H1 (cell line): ENCODE results near the gene RALGDS.

ENCODE experiments used
- CEBPB ChIP-seq: IDR thresholded peaks from 2 replicates; pipeline ENCODE4 v1.6.1; 2012; ENCODE audit warnings: low read depth, low read length
- CTCF ChIP-seq, 3 experiments: IDR thresholded peaks; 1 replicate in 2 of 3; 2 replicates in 1 of 3; pipeline versions ENCODE4 v1.5.1 to v1.6.1; 2011; ENCODE audit warnings: low read length in 3 of 3, mild to moderate bottlenecking in 3 of 3, inconsistent platforms in 2 of 3, low read depth in 1 of 3, moderate library complexity in 1 of 3; ENCODE audit not compliant: insufficient read depth in 1 of 3; ENCODE audit errors: control extremely low read depth in 1 of 3
- EGR1 ChIP-seq: IDR thresholded peaks from 2 replicates; pipeline ENCODE4 v1.6.1; 2011; ENCODE audit warnings: low read depth, low read length, borderline replicate concordance
- KDM4A ChIP-seq: IDR thresholded peaks from one replicate; pipeline ENCODE4 v1.7.1; 2012; ENCODE audit warnings: low read depth, mild to moderate bottlenecking, moderate library complexity, low read length, inconsistent platforms; ENCODE audit not compliant: severe bottlenecking
- POLR2A ChIP-seq, 2 experiments: IDR thresholded peaks; 1 replicate in 1 of 2; 2 replicates in 1 of 2; pipeline ENCODE4 v1.6.1; 2011; ENCODE audit warnings: low read depth in 2 of 2, low read length in 2 of 2, mild to moderate bottlenecking in 2 of 2; ENCODE audit errors: control extremely low read depth in 1 of 2
- POLR2AphosphoS5 ChIP-seq: IDR thresholded peaks from 2 replicates; pipeline ENCODE4 v1.6.1; 2011; ENCODE audit warnings: low read depth, low read length
- RAD21 ChIP-seq, 2 experiments: IDR thresholded peaks in 1 of 2; conservative IDR thresholded peaks in 1 of 2; 2 replicates each; pipeline ENCODE4 v1.6.1; 2011; ENCODE audit warnings: low read depth in 2 of 2, low read length in 2 of 2, improper control_type of control experiment in 1 of 2, inconsistent platforms in 1 of 2, mild to moderate bottlenecking in 1 of 2, moderate library complexity in 1 of 2
- RBBP5 ChIP-seq: IDR thresholded peaks from 2 replicates; pipeline ENCODE4 v1.7.1; 2012; ENCODE audit warnings: low read depth, mild to moderate bottlenecking, inconsistent platforms, low read length, moderate library complexity, borderline replicate concordance
- RFX5 ChIP-seq: IDR thresholded peaks from 2 replicates; pipeline ENCODE4 v1.6.1; 2011; ENCODE audit warnings: low read depth, low read length, improper control_type of control experiment, borderline replicate concordance
- SIN3A ChIP-seq, 2 experiments: IDR thresholded peaks in 1 of 2; conservative IDR thresholded peaks in 1 of 2; 2 replicates each; pipeline ENCODE4 v1.6.1; 2011 to 2012; ENCODE audit warnings: low read length in 2 of 2, improper control_type of control experiment in 1 of 2, low read depth in 1 of 2, mild to moderate bottlenecking in 1 of 2

GRCh38 chr9:133151601-133152525 lies 30.8 kb upstream of the RALGDS start:
- TF ChIP-seq CTCF (IDR thresholded peaks at IDR 0.05; ENCODE audit: control extremely low read depth in 1 of 3, insufficient read depth in 1 of 3, low read depth in 1 of 3, low read length in 3 of 3) (no peak), POLR2AphosphoS5 (no peak), RBBP5 (no peak), EGR1 (no peak), POLR2A (IDR thresholded peaks at IDR 0.05; ENCODE audit: control extremely low read depth in 1 of 2, low read depth in 2 of 2, low read length in 2 of 2) (no peak), SIN3A (conservative IDR thresholded peaks at IDR 0.05 in 1 of 2, IDR thresholded peaks at IDR 0.05 in 1 of 2; ENCODE audit: low read depth in 1 of 2, low read length in 2 of 2) (no peak), KDM4A (no peak), CEBPB (no peak), RAD21 (IDR thresholded peaks at IDR 0.05 in 1 of 2, conservative IDR thresholded peaks at IDR 0.05 in 1 of 2; ENCODE audit: low read depth in 2 of 2, low read length in 2 of 2) (no peak), RFX5 (no peak)
